Measurements from ENCODE around the gene KIF3B.
"Not testable (repeated sequence)": the region's sequence is repeated elsewhere in the genome, so short reads cannot be mapped to it uniquely, and the experiment has no call there.

Gene KIF3B

GRCh38 chr20:32296819-32297420 is 19.5 kb downstream of the KIF3B start:
- DNase-seq, result no peak

- no peak for DNase-seq
Measured at GRCh38 chr20:32297439-32297838, 20.0 kb downstream of the KIF3B start.

- no peak for DNase-seq
Measured at GRCh38 chr20:32300647-32301046, 23.2 kb downstream of the KIF3B start.

- DNase-seq, result peak; percentile 14
Measured at GRCh38 chr20:32301719-32302506, 24.5 kb downstream of the KIF3B start.

GRCh38 chr20:32302507-32302872 is 25.0 kb downstream of the KIF3B start:
- DNase-seq, result peak; percentile 34

- DNase-seq, result no peak
Measured at GRCh38 chr20:32304131-32304746, 26.8 kb downstream of the KIF3B start.

- no peak for DNase-seq
Measured at GRCh38 chr20:32312718-32313424, 35.4 kb downstream of the KIF3B start.

GRCh38 chr20:32314768-32315167 is 37.3 kb downstream of the KIF3B start:
- no peak for DNase-seq

GRCh38 chr20:32315399-32315798 is 37.9 kb downstream of the KIF3B start:
- DNase-seq, result no peak

GRCh38 chr20:32315891-32316290 is 38.4 kb downstream of the KIF3B start:
- no peak for DNase-seq

GRCh38 chr20:32316667-32317066 is 39.2 kb downstream of the KIF3B start:
- DNase-seq, result no peak

- no peak for DNase-seq
Measured at GRCh38 chr20:32319100-32319499, 41.6 kb downstream of the KIF3B start.

- no peak for DNase-seq
Measured at GRCh38 chr20:32320305-32320704, 42.9 kb downstream of the KIF3B start.

- no peak for DNase-seq
Measured at GRCh38 chr20:32321390-32321789, 43.9 kb downstream of the KIF3B start.

- DNase-seq, result not testable (repeated sequence)
Measured at GRCh38 chr20:32322260-32322659, 44.8 kb downstream of the KIF3B start.

- DNase-seq, result not testable (repeated sequence)
Measured at GRCh38 chr20:32323761-32324160, 46.3 kb downstream of the KIF3B start.

GRCh38 chr20:32325706-32326503 is 48.5 kb downstream of the KIF3B start:
- no peak for DNase-seq

- no peak for DNase-seq
Measured at GRCh38 chr20:32326504-32326845, 49.0 kb downstream of the KIF3B start.

GRCh38 chr20:32327087-32327681 is 49.7 kb downstream of the KIF3B start:
- DNase-seq, result no peak

GRCh38 chr20:32329817-32330554 is 52.5 kb downstream of the KIF3B start:
- no peak for DNase-seq

GRCh38 chr20:32330555-32330897 is 53.1 kb downstream of the KIF3B start:
- no peak for DNase-seq

- DNase-seq, result no peak
Measured at GRCh38 chr20:32332614-32333013, 55.2 kb downstream of the KIF3B start.
